DOHH2 (cell line): Measurements from ENCODE around the gene KCNE1.
"Not testable (repeated sequence)": the region's sequence is repeated elsewhere in the genome, so short reads cannot be mapped to it uniquely, and the experiment has no call there.

ENCODE experiments used
- H3F3A ChIP-seq: fragments of 200-600 bp; sonication (generic), shearing (Covaris generic); 2 replicates; pipeline ENCODE4 v1.6.0; 2016; ENCODE audit warnings: antibody characterized with exemption, mild to moderate bottlenecking; ENCODE audit not compliant: control insufficient read depth, insufficient read depth
- H3K27ac ChIP-seq: fragments of 200-600 bp; sonication (generic); 2 replicates; pipeline ENCODE4 v1.5.1; 2014; ENCODE audit warnings: low read depth, mild to moderate bottlenecking, low read length, moderate library complexity
- H3K27me3 ChIP-seq: fragments of 200-600 bp; sonication (generic); 2 replicates; pipeline ENCODE4 v1.6.1; 2014; ENCODE audit warnings: mild to moderate bottlenecking, low read length, mixed read lengths; ENCODE audit not compliant: control insufficient read depth
- H3K36me3 ChIP-seq: fragments of 200-600 bp; sonication (generic); 2 replicates; pipeline ENCODE4 v1.6.1; 2014; ENCODE audit warnings: mild to moderate bottlenecking, low read length, moderate library complexity, mixed read lengths; ENCODE audit not compliant: control insufficient read depth
- H3K4me1 ChIP-seq: fragments of 200-600 bp; sonication (generic); 2 replicates; pipeline ENCODE4 v1.6.1; 2014; ENCODE audit warnings: mild to moderate bottlenecking, low read length, mixed read lengths; ENCODE audit not compliant: control insufficient read depth
- H3K4me2 ChIP-seq: fragments of 200-600 bp; sonication (generic); 2 replicates; pipeline ENCODE4 v1.6.0; 2014; ENCODE audit warnings: mild to moderate bottlenecking, low read length, moderate library complexity
- H3K4me3 ChIP-seq: fragments of 200-600 bp; sonication (generic); 2 replicates; pipeline ENCODE4 v1.5.1; 2014; ENCODE audit warnings: mild to moderate bottlenecking, low read length, mixed read lengths
- H3K79me2 ChIP-seq: fragments of 200-600 bp; sonication (generic); 2 replicates; pipeline ENCODE4 v1.6.1; 2014; ENCODE audit warnings: mild to moderate bottlenecking, low read length, mixed read lengths; ENCODE audit not compliant: control insufficient read depth
- H3K9me2 ChIP-seq: fragments of 200-600 bp; sonication (generic); replicated peaks from 2 replicates; pipeline ENCODE4 v1.6.1; 2014; ENCODE audit warnings: mild to moderate bottlenecking, low read length, mixed read lengths; ENCODE audit not compliant: control insufficient read depth
- H3K9me3 ChIP-seq: fragments of 200-600 bp; sonication (generic); 2 replicates; pipeline ENCODE4 v1.6.1; 2014; ENCODE audit warnings: antibody characterized with exemption, low read length, mixed read lengths; ENCODE audit not compliant: control insufficient read depth, insufficient read depth
- H4K20me1 ChIP-seq: fragments of 200-600 bp; sonication (generic); 2 replicates; pipeline ENCODE4 v1.6.0; 2014; ENCODE audit warnings: low read depth, mild to moderate bottlenecking, antibody characterized with exemption, low read length, moderate library complexity; ENCODE audit not compliant: control insufficient read depth, insufficient read depth
- CTCF ChIP-seq: fragments of 200-600 bp; sonication (generic); IDR thresholded peaks from one replicate; pipeline ENCODE4 v1.5.1; 2014; ENCODE audit warnings: antibody characterized with exemption, mild to moderate bottlenecking, low read depth, low read length; ENCODE audit not compliant: poor library complexity, severe bottlenecking
- EZH2phosphoT487 ChIP-seq: fragments of 200-600 bp; sonication (generic); IDR thresholded peaks from 2 replicates; pipeline ENCODE4 v1.6.1; 2017; ENCODE audit warnings: borderline replicate concordance, mild to moderate bottlenecking, antibody characterized with exemption, low read length, moderate library complexity, mixed read lengths

Gene KCNE1

GRCh38 chr21:34500191-34500590 is 11.8 kb downstream of the KCNE1 start:
- no peaks in the 10 kb centered on the region for H3K79me2 ChIP-seq
- no peaks in the 10 kb centered on the region for H4K20me1 ChIP-seq
- no peak overlapping the region for H3K4me2 ChIP-seq
- peaks cover 9% of the 10 kb centered on the region; the same call in 1 of the 2 replicates for H3K27me3 ChIP-seq
- no peaks in the 10 kb centered on the region for H3F3A ChIP-seq
- no peaks in the 10 kb centered on the region for H3K9me3 ChIP-seq
- no peak for TF ChIP-seq EZH2phosphoT487
- no peaks in the 10 kb centered on the region for H3K9me2 ChIP-seq
- H3K4me1 ChIP-seq, result no peaks in the 10 kb centered on the region
- no peaks in the 10 kb centered on the region for H3K36me3 ChIP-seq
- H3K4me3 ChIP-seq, result no peak overlapping the region
- H3K27ac ChIP-seq, result no peak overlapping the region

GRCh38 chr21:34499116-34499515 is 12.9 kb downstream of the KCNE1 start:
- Histone ChIP-seq H3K4me2 (no peak overlapping the region), H3F3A (no peaks in the 10 kb centered on the region), H3K4me3 (no peak overlapping the region), H3K9me2 (no peaks in the 10 kb centered on the region), H3K79me2 (no peaks in the 10 kb centered on the region), H3K4me1 (no peaks in the 10 kb centered on the region), H3K27ac (no peak overlapping the region), H4K20me1 (no peaks in the 10 kb centered on the region), H3K9me3 (no peaks in the 10 kb centered on the region), H3K36me3 (no peaks in the 10 kb centered on the region), H3K27me3 (peaks cover 9% of the 10 kb centered on the region; the same call in 1 of the 2 replicates)
- no peak for TF ChIP-seq EZH2phosphoT487
- TF ChIP-seq CTCF, result no peak

GRCh38 chr21:34498623-34499022 is 13.4 kb downstream of the KCNE1 start:
- Histone ChIP-seq H3K27me3 (peaks cover 6% of the 10 kb centered on the region; the same call in 1 of the 2 replicates), H3K9me3 (no peaks in the 10 kb centered on the region), H3F3A (no peaks in the 10 kb centered on the region), H3K4me2 (no peak overlapping the region), H4K20me1 (no peaks in the 10 kb centered on the region), H3K9me2 (no peaks in the 10 kb centered on the region), H3K79me2 (no peaks in the 10 kb centered on the region), H3K4me3 (no peak overlapping the region), H3K4me1 (no peaks in the 10 kb centered on the region), H3K27ac (no peak overlapping the region), H3K36me3 (no peaks in the 10 kb centered on the region)
- no peak for TF ChIP-seq EZH2phosphoT487

- H4K20me1 ChIP-seq, result not testable (repeated sequence)
These were observed 28.2 kb downstream of the KCNE1 start for GRCh38 chr21:34483854-34484253.

GRCh38 chr21:34483435-34483834 is 28.6 kb downstream of the KCNE1 start:
- H3K4me1 ChIP-seq, H3K27me3 ChIP-seq, H3K36me3 ChIP-seq, H3K79me2 ChIP-seq, H3K9me2 ChIP-seq, H3K9me3 ChIP-seq, H3K4me2 ChIP-seq, H3K4me3 ChIP-seq, H4K20me1 ChIP-seq, H3F3A ChIP-seq, H3K27ac ChIP-seq: not testable (repeated sequence)

More at GRCh38 chr21:34483854-34484253, 28.2 kb downstream of the KCNE1 start:
- H3K79me2 ChIP-seq, H3K27me3 ChIP-seq, H3K9me3 ChIP-seq, H3K9me2 ChIP-seq, H3K4me3 ChIP-seq, H3K4me2 ChIP-seq, H3K36me3 ChIP-seq, H3F3A ChIP-seq, H3K27ac ChIP-seq, H3K4me1 ChIP-seq: not testable (repeated sequence)

- H3K79me2 ChIP-seq, H3K4me2 ChIP-seq, H3K27me3 ChIP-seq, H4K20me1 ChIP-seq, H3K36me3 ChIP-seq, H3F3A ChIP-seq, H3K9me3 ChIP-seq, H3K9me2 ChIP-seq, H3K4me1 ChIP-seq, H3K27ac ChIP-seq, H3K4me3 ChIP-seq: not testable (repeated sequence)
These were observed 44.7 kb downstream of the KCNE1 start for GRCh38 chr21:34467333-34467732.

- H4K20me1 ChIP-seq, H3K4me1 ChIP-seq, H3K36me3 ChIP-seq: not testable (repeated sequence)
These were observed 52.6 kb downstream of the KCNE1 start for GRCh38 chr21:34459426-34459825.

More at GRCh38 chr21:34459426-34459825, 52.6 kb downstream of the KCNE1 start:
- not testable (repeated sequence) for H3K27me3 ChIP-seq, H3K4me3 ChIP-seq, H3K79me2 ChIP-seq, H3K9me3 ChIP-seq, H3K9me2 ChIP-seq, H3K27ac ChIP-seq, H3F3A ChIP-seq, H3K4me2 ChIP-seq
